ENCODE measurements around the gene ZNF222.

ZNF222 gene

GRCh38 chr19:44055870-44056269 lies 30.7 kb downstream of the ZNF222 start:
- no peak for DNase-seq (ENCODE audit: low spot score)

- DNase-seq (ENCODE audit: low spot score), result no peak
These were observed 34.0 kb downstream of the ZNF222 start for GRCh38 chr19:44059229-44059628.

GRCh38 chr19:44061038-44061437 lies 35.9 kb downstream of the ZNF222 start:
- no peak for DNase-seq (ENCODE audit: low spot score)

- DNase-seq (ENCODE audit: low spot score), result no peak
These were observed 41.1 kb downstream of the ZNF222 start for GRCh38 chr19:44066305-44066704.

- no peak for DNase-seq (ENCODE audit: low spot score)
These were observed 44.2 kb downstream of the ZNF222 start for GRCh38 chr19:44069415-44069814.

GRCh38 chr19:44071824-44072542 lies 46.8 kb downstream of the ZNF222 start, which contains the start of gene ZNF284:
TSS of gene ZNF284 (plus strand) at chr19:44072159. CDS start at chr19:44076390, 4,231 bp downstream.
- peak; percentile 91 for DNase-seq (ENCODE audit: low spot score)

GRCh38 chr19:44072543-44073401 lies 47.6 kb downstream of the ZNF222 start:
- peak; percentile 31 for DNase-seq (ENCODE audit: low spot score)

GRCh38 chr19:44076325-44076724 lies 51.1 kb downstream of the ZNF222 start:
- DNase-seq (ENCODE audit: low spot score), result no peak

All from AG08395 (cell line).